Skeletal muscle satellite cell (primary cell): ENCODE measurements around the gene KRT222. TPM values are rescaled to one million over a fixed set of nuclear protein-coding genes. Genes with fewer than 3 reads are reported as not detected.

Experiments used
- H3K27me3 ChIP-seq: 2 replicates; pipeline ENCODE4 v1.7.0; 2013; ENCODE audit warnings: low read length; ENCODE audit not compliant: control insufficient read depth, insufficient read depth
- H3K36me3 ChIP-seq: 2 replicates; pipeline ENCODE4 v1.7.0; 2013; ENCODE audit warnings: mild to moderate bottlenecking, control low read depth, low read length; ENCODE audit not compliant: insufficient read depth
- H3K4me1 ChIP-seq: 2 replicates; pipeline ENCODE4 v1.7.0; 2013; ENCODE audit warnings: low read length; ENCODE audit not compliant: control insufficient read depth, insufficient read depth
- H3K4me2 ChIP-seq: 2 replicates; pipeline ENCODE4 v1.7.0; 2013; ENCODE audit warnings: mild to moderate bottlenecking, low read length
- H3K4me3 ChIP-seq: 2 replicates; pipeline ENCODE4 v1.7.0; 2013; ENCODE audit warnings: low read length
- H3K9ac ChIP-seq: 2 replicates; pipeline ENCODE4 v1.7.0; 2013; ENCODE audit warnings: mild to moderate bottlenecking, low read depth, low read length, moderate library complexity
- H3K9me3 ChIP-seq: replicated peaks from 2 replicates; pipeline ENCODE4 v1.7.0; 2013; ENCODE audit warnings: mild to moderate bottlenecking, control low read depth, low read length
- total RNA-seq: library from RNA; depleted of rRNA; stranded (reverse); fragments of >200 nt; gene quantifications from 2 replicates; pipeline ENCODE4 v1.2.3, GENCODE V29; 2012; rRNA removed

Gene KRT222
- under 0.01 and 0.25 TPM in 2 replicates for total RNA-seq

GRCh38 chr17:40664582-40665333, at the start of gene KRT222:
Gene KRT222 (minus strand): TSS chr17:40665177. CDS start chr17:40665099, 78 bp downstream.
- no peaks in the 10 kb centered on the region for H3K36me3 ChIP-seq
- peak within 1 kb of the TSS; percentile 47 for H3K4me2 ChIP-seq
- no peak within 1 kb of the TSS for H3K4me3 ChIP-seq
- peaks cover 77% of the 10 kb centered on the region for H3K27me3 ChIP-seq
- no peak within 1 kb of the TSS for H3K9ac ChIP-seq
- no peaks in the 10 kb centered on the region for H3K4me1 ChIP-seq
- no peaks in the 10 kb centered on the region for H3K9me3 ChIP-seq

- Histone ChIP-seq H3K27me3 (peaks cover 77% of the 10 kb centered on the region), H3K4me1 (no peaks in the 10 kb centered on the region), H3K4me3 (no peak overlapping the region), H3K9ac (no peak overlapping the region), H3K36me3 (no peaks in the 10 kb centered on the region), H3K4me2 (no peak overlapping the region), H3K9me3 (no peaks in the 10 kb centered on the region)
Measured at GRCh38 chr17:40714473-40714872, 49.5 kb upstream of the KRT222 start.

- Histone ChIP-seq H3K4me1 (no peaks in the 10 kb centered on the region), H3K27me3 (peaks cover 52% of the 10 kb centered on the region), H3K36me3 (no peaks in the 10 kb centered on the region), H3K9me3 (no peaks in the 10 kb centered on the region), H3K4me2 (no peak overlapping the region), H3K9ac (no peak overlapping the region), H3K4me3 (no peak overlapping the region)
Measured at GRCh38 chr17:40707745-40708144, 42.8 kb upstream of the KRT222 start.

GRCh38 chr17:40705584-40705983, 40.6 kb upstream of the KRT222 start:
- Histone ChIP-seq H3K27me3 (peaks cover 56% of the 10 kb centered on the region), H3K4me1 (no peaks in the 10 kb centered on the region), H3K4me3 (no peak overlapping the region), H3K9ac (no peak overlapping the region), H3K36me3 (no peaks in the 10 kb centered on the region), H3K4me2 (no peak overlapping the region), H3K9me3 (no peaks in the 10 kb centered on the region)

- no peaks in the 10 kb centered on the region for H3K36me3 ChIP-seq
Measured at GRCh38 chr17:40703652-40704051, 38.7 kb upstream of the KRT222 start, which contains the start of gene KRT24. Gene KRT24 (minus strand): TSS chr17:40703752. CDS start chr17:40703693, 59 bp downstream.

GRCh38 chr17:40702271-40702670, 37.3 kb upstream of the KRT222 start:
- Histone ChIP-seq H3K27me3 (peaks cover 77% of the 10 kb centered on the region), H3K9ac (no peak overlapping the region), H3K36me3 (no peaks in the 10 kb centered on the region), H3K9me3 (no peaks in the 10 kb centered on the region), H3K4me3 (no peak overlapping the region), H3K4me1 (no peaks in the 10 kb centered on the region), H3K4me2 (no peak overlapping the region)

More at GRCh38 chr17:40703652-40704051, 38.7 kb upstream of the KRT222 start, which contains the start of gene KRT24:
- Histone ChIP-seq H3K4me3 (no peak within 1 kb of the TSS), H3K4me1 (no peaks in the 10 kb centered on the region), H3K9ac (no peak within 1 kb of the TSS), H3K27me3 (peaks cover 66% of the 10 kb centered on the region), H3K9me3 (no peaks in the 10 kb centered on the region), H3K4me2 (no peak within 1 kb of the TSS)

- peaks cover 87% of the 10 kb centered on the region for H3K27me3 ChIP-seq
Measured at GRCh38 chr17:40699853-40700252, 34.9 kb upstream of the KRT222 start.

GRCh38 chr17:40699371-40699770, 34.4 kb upstream of the KRT222 start:
- H3K4me2 ChIP-seq = no peak overlapping the region
- peaks cover 84% of the 10 kb centered on the region for H3K27me3 ChIP-seq
- no peak overlapping the region for H3K9ac ChIP-seq

More at GRCh38 chr17:40699853-40700252, 34.9 kb upstream of the KRT222 start:
- no peak overlapping the region for H3K4me2 ChIP-seq
- H3K4me1 ChIP-seq = no peaks in the 10 kb centered on the region
- H3K9ac ChIP-seq = no peak overlapping the region
- no peak overlapping the region for H3K4me3 ChIP-seq
- no peaks in the 10 kb centered on the region for H3K36me3 ChIP-seq
- H3K9me3 ChIP-seq = no peaks in the 10 kb centered on the region

GRCh38 chr17:40697297-40697696, 32.3 kb upstream of the KRT222 start:
- Histone ChIP-seq H3K27me3 (peaks cover 83% of the 10 kb centered on the region), H3K9me3 (no peaks in the 10 kb centered on the region), H3K9ac (no peak overlapping the region), H3K36me3 (no peaks in the 10 kb centered on the region), H3K4me3 (no peak overlapping the region), H3K4me1 (no peaks in the 10 kb centered on the region), H3K4me2 (no peak overlapping the region)

More at GRCh38 chr17:40699371-40699770, 34.4 kb upstream of the KRT222 start:
- Histone ChIP-seq H3K4me1 (no peaks in the 10 kb centered on the region), H3K4me3 (no peak overlapping the region), H3K9me3 (no peaks in the 10 kb centered on the region), H3K36me3 (no peaks in the 10 kb centered on the region)

- Histone ChIP-seq H3K9ac (no peak overlapping the region), H3K4me1 (no peaks in the 10 kb centered on the region), H3K4me2 (no peak overlapping the region), H3K9me3 (no peaks in the 10 kb centered on the region), H3K36me3 (no peaks in the 10 kb centered on the region), H3K4me3 (no peak overlapping the region), H3K27me3 (peaks cover 87% of the 10 kb centered on the region)
Measured at GRCh38 chr17:40696651-40697072, 31.7 kb upstream of the KRT222 start.

- Histone ChIP-seq H3K27me3 (peaks cover 86% of the 10 kb centered on the region), H3K36me3 (no peaks in the 10 kb centered on the region), H3K9ac (no peak overlapping the region), H3K9me3 (no peaks in the 10 kb centered on the region), H3K4me2 (no peak overlapping the region), H3K4me1 (no peaks in the 10 kb centered on the region), H3K4me3 (no peak overlapping the region)
Measured at GRCh38 chr17:40695874-40696472, 31.0 kb upstream of the KRT222 start.
